HL-60/S4 treated with retinoic acid at 250 ng/mL for 4 days and 3 days (cell line): ENCODE data around the gene CUX1.

Experiments
- in situ Hi-C: fragments of 300-500 bp; cut with MboI; formaldehyde crosslinking; loops from 2 replicates; pipeline ENCODE4 v1.7.0; 2022; ENCODE audit warnings: low sequenced_read_pairs

CUX1 gene, protein sequence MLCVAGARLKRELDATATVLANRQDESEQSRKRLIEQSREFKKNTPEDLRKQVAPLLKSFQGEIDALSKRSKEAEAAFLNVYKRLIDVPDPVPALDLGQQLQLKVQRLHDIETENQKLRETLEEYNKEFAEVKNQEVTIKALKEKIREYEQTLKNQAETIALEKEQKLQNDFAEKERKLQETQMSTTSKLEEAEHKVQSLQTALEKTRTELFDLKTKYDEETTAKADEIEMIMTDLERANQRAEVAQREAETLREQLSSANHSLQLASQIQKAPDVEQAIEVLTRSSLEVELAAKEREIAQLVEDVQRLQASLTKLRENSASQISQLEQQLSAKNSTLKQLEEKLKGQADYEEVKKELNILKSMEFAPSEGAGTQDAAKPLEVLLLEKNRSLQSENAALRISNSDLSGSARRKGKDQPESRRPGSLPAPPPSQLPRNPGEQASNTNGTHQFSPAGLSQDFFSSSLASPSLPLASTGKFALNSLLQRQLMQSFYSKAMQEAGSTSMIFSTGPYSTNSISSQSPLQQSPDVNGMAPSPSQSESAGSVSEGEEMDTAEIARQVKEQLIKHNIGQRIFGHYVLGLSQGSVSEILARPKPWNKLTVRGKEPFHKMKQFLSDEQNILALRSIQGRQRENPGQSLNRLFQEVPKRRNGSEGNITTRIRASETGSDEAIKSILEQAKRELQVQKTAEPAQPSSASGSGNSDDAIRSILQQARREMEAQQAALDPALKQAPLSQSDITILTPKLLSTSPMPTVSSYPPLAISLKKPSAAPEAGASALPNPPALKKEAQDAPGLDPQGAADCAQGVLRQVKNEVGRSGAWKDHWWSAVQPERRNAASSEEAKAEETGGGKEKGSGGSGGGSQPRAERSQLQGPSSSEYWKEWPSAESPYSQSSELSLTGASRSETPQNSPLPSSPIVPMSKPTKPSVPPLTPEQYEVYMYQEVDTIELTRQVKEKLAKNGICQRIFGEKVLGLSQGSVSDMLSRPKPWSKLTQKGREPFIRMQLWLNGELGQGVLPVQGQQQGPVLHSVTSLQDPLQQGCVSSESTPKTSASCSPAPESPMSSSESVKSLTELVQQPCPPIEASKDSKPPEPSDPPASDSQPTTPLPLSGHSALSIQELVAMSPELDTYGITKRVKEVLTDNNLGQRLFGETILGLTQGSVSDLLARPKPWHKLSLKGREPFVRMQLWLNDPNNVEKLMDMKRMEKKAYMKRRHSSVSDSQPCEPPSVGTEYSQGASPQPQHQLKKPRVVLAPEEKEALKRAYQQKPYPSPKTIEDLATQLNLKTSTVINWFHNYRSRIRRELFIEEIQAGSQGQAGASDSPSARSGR (N-terminal part only)

DNA sequence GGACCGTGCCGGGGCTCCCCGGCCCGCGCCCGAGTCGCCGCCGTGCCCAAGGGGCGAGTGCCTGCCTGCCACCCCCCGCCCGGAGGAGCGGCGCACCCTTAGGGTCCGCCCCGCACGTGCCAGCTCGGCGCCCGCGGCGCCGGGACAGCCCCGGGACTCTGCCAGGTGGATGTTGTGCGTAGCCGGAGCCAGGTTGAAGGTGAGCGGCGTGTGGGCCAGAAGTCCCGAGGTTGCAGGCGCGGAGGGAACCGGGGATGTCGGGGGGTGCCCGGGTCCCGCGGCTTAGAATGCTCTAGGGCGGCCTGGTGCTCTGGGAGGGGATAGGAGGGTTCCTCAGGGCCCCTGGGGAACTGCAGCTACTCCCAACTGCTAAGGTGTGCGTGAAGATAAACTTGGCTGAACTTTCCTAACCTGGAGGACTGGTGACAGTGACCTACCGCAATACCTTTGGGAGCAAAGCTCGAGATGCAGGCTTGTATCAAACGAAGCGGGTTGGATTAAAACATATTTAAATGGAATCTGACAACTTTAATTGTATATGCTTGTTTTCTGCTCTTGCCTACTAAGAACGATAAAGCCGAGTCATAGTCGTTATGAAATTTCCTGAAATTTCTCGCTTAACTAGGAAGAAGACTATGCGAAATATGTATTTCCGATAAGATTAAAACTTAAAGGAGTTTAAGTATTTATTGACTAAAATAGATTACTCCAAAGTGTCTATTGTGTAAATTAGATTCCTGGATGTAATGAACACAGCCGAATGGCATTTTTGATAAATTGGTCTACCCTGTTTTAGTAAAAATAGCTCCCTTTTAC is at the start of gene CUX1:
Gene CUX1, plus strand, starts transcription at position 156 of the 816 bp plus-strand sequence. Its CDS starts 14 bp downstream, at position 170.
- in situ Hi-C loops: no loop called here

DNA sequence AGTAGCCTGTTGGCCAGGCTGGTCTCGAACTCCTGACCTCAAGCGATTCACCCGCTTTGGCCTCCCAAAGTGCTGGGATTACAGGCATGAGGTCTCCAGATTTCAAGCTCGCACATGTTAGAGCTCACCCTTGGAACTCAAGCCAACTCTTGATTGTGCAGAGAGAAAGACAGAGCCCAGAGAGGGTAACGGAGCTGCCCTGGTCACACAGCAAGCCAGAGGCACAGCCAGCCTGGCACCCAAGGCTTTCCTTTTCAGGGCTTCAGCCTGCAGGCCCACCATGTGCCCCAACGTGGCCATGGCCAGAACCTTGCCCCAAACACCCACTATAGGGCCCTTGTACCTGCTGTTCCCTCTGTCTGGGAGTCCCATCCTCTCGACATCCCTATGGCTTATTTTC is 49.1 kb upstream of the CUX1 start:
- in situ Hi-C loops: no loop called here

DNA sequence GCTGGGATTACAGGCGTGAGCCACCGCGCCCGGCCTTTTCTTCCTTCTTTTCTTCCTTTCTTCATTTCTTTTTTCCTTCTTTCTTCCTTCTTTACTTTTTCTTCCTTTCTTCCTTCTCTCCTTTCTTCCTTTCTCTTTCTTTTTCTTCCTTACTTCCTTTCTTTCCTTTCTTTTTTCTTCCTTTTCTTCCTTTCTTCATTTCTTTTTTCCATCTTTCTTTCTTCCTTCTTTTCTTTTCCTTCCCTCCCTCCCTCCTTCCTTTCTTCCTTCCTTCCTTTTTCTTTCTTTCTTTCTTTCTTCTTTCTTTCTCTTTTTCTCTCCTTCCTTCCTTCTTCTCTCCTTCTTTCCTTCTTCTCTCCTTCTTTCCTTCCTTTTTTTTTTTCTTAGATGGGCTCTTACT is 47.0 kb upstream of the CUX1 start:
- in situ Hi-C loops: no loop called here

DNA sequence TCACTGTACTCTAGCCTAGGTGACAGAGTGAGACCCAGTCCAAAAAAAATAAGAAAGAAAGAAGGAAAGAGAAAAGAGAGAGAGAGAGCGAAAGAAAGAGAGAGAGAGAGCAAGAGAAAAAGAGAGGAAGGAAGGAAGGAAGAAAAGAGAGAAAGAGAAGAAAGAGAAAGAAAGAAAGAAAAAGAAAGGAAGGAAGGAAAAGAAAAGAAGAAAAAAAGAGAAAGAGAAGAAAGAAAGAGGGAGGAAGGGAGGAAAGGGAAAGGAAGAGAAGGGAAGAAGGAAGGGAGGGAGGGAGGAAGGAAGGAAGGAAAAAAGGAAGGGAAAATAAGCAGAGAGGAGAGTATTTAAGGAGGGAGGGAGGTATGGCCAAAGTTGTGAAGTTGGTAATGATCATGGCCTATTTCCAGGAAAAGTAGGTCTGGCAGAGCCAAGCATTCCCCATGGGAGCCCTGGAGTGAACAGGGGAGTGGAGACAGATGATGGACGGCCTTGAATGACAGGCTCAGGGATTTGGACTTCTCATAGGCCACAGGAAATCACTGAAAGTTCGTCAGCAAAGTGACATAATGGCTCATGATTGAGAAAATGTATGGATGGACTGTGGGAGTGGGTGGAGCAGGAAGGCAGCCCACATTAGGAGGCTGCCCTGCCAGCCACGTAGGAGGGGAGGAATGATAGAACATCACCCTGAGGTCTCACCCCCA is 44.8 kb upstream of the CUX1 start:
- in situ Hi-C loops: no loop called here

DNA sequence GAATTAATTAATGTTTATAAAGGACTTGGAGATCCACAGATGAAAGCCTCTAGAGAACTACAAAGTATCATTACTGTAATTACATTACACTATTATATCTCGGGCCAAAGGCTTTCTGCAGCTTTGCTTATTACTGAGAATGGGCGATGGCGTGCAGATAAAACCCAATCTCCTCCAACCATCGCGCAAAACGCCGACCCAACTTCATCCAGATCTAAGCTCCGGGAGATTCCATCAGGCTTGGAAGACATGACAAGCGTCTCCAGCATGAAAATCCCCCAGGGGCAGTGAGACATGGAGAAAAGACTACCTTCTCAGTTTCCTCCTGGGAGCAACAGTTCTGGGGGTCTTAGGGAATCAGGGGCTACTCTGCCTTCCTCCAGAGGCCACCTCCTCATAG is 42.2 kb upstream of the CUX1 start:
- in situ Hi-C loops: no loop called here

DNA sequence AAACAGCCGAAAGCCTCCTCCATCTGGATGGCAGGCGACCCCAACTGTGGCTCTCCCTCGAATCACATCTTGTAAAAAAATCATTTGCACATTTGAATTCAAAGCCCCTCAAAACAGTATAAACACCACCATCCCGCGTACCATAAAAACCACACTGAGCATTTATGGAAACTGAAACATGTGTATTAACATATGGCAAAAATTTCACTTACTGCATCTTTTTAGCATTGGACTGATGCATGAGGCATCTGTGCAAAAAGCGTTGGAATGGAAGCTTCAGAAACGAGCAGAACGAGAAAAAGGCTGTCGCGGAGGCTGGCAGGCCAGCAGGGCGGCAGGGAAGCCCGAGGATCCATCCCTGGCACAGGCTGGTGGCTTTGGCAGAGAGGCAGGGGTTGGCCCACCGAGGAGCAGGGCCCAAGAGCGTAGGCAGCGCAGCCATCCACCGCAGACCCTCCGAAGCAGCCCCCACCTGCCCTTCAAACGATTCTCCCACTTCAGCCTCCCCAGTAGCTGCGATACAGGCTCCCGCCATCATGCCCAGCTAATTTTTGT is 39.3 kb upstream of the CUX1 start:
- in situ Hi-C loops: no loop called here

DNA sequence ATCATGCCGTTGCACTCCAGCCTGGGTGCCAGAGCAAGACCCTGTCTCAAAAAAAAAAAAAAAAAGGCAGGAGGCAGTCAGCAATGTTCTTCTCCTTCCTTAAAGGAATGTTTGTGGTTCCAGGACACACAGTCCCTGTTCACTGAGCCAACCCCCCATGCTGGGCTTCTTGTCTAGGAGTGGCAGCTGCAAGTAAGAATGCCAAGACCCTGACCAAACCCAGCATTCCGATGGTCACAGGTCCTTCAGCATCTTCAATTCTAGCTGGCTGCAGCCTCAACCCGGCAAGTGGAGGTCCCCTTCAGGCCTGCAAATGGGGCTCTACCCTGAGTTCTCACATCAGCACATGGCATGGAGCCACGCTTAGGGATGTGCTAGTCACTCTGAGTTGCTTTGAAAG is 38.2 kb upstream of the CUX1 start:
- in situ Hi-C loops: no loop called here

DNA sequence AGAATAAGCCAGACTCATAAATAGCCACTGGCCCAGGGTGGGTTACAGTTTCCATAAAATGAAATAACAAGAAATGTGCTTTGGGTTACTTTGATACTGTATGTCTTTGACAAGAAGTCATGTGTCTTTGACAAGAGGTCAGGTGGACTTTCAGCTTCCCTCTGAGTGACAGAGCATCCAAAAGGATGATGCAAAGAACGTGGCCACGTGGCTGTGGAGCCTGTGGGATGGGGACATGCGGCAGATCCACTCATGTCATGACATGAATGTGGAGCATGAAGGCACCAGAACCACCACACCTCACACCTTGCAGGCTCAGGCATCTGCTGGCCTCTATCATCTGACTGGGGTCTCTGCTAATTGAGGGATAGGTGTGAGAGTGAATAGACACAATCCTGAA is 37.1 kb upstream of the CUX1 start:
- in situ Hi-C loops: no loop called here

DNA sequence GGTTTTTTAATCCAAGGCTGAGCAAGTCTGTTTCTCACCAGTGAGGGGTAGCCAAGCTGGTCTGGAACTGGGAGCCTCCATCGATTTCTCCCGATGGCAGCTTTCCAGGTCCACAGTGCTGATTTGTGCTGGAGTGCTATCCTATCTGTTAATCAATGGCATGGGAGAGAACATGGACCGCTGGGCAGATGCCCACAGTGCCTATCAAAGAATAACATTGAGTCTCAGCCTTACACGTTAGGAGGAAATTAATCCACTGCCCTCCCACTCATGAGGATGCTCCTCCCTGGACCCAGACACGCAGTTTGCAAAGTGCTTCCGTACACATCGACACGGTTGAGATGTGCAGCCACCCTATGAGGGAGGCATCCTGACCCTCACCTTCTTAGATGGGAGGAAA is 36.0 kb upstream of the CUX1 start:
- in situ Hi-C loops: no loop called here

DNA sequence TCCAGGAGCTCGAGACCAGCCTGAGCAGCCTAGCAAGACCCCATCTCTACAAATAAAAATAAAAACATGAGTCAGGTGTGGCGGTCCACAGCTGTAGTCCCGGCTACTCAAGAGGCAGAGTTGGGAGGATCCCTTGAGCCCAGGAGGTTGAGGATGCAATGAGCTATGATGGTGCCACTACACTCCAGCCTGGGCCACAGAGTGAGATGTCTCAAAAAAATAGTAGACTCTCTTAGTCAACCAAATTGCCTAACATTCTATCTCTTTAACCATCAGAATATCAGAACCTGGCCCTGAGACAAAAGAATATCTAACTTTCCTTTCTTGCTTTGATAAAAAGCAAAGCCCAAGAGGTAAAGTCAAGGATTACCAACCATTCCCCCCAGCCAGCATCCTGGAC is 35.0 kb upstream of the CUX1 start:
- in situ Hi-C loops: no loop called here

DNA sequence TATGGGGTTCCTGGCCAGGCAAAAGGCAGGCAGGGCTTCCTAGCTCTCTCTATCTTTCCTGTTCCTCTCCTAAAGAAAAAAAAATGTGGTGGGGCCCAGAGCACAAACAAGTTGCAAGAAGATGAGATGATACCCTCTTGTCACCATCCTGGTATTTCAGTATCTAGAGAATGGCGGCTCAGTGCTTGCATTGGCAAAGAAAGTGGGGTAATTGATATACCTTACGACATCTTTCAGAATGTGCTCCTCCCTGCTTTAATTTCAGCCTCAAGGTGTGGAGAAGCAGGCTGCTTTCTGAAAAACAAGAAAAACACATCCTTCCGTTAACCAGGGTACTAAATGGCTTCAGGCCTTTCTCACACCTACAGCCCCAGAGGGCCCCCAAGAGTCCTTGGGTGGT is 34.5 kb upstream of the CUX1 start:
- in situ Hi-C loops: no loop called here

DNA sequence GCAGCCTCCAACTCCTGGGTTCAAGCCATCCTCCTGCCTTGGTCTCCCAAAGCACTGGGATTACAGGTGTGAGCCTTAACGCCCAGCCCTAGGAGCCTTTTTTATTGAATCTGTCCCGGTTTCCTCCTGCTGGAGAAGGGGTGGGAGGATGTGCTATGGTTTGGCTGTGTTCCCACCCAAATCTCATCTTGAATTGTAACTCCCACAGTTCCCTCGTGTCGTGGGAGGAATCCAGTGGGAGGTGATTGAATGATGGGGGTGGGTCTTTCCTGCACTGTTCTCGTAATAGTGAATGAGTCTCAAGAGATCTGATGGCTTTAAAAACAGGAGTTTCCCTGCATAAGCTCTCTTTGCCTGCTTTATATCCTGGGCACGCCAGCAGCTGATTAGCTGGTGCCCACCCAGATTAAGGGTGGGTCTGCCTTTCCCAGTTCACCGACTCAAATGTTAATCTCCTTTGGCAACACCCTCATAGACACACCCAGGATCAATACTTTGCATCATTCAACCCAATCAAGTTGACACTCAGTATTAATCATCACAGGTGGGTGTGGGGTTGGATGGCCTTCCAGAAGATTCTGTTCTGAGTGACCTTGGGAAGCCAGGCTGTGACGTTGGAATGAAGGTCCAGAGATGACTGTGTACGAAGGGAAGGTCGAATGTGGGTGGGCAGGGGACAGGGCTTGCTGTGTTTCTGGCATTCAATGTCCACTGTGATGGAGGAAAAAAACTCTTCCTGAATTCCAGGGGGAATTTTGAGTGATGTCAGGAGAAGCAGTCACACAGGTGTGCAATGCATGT is 33.8 kb upstream of the CUX1 start:
- in situ Hi-C loops: no loop called here

DNA sequence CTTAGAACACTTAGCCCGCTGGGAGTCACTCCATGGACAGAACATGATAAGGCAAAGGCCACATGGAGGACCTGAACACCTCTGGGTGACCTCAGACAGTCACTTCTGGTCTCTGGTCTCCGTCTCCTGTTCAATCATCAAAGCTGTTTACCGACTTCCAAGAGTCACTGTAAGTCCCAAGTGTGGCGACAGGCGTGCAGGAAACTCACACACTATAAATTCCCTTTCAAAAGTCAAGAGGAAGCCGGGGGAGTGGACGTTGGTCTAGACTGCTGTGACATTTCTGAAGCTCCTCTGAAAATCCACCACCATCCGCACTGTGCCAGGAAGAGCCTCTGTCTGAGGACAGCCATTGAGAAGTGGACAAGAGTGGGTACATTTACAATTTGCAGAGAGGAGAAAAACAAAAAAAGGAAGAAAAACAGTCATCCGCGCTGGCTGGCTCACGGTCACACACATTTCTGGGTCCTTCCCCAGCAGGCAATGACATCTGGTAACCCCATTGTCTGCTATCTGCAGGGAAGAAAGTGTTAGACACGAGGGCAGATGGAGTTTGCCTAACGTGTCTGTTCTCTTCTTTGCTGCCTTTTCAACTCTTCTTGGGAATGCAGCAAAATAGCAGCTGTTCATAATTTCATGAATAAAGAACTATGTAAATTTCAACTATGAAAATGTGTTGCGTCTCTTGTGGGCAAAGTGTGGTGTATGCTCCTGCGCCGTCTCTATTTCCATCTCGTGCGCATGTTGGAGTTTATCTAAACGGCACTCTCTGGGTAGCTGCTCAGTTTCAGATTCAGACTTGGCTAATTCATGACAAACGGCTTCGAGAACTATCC is 32.9 kb upstream of the CUX1 start:
- in situ Hi-C loops: no loop called here

DNA sequence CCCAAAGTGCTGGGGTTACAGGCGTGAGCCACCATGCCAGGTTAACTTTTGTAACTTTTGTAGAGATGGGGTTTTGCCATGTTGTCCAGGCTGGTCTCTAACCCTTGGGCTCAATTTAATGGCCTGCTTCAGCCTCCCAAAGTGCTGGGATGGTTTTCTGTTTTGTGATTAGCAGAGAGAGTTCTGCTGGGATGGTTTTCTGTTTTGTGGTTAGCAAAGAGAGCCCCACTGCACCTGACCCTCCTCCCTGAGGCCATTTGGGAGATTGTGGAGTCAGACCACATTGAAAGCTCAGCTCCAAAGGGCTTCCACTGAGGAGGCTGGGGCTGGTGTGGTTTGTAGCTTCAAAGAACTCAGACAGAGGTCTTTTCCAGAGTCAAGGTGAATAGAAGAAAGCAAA is 29.6 kb upstream of the CUX1 start:
- in situ Hi-C loops: no loop called here

DNA sequence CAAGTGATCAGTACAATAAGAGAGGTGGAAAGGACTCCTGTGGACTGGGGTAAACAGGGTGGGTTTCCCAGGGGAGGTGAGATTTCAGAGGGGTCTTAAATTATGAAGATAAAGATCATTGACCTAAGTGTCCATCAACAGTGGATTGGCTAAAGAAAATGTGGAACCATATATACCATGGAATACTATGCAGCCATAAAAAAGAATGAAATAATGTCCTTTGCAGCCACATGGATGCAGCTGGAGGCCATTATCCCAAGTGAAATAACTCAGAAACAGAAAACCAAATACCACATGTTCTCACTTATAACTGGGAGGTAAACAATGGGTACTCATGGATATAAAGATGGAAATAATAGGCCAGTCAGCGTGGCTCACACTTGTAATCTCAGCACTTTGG is 28.9 kb upstream of the CUX1 start:
- in situ Hi-C loops: no loop called here

DNA sequence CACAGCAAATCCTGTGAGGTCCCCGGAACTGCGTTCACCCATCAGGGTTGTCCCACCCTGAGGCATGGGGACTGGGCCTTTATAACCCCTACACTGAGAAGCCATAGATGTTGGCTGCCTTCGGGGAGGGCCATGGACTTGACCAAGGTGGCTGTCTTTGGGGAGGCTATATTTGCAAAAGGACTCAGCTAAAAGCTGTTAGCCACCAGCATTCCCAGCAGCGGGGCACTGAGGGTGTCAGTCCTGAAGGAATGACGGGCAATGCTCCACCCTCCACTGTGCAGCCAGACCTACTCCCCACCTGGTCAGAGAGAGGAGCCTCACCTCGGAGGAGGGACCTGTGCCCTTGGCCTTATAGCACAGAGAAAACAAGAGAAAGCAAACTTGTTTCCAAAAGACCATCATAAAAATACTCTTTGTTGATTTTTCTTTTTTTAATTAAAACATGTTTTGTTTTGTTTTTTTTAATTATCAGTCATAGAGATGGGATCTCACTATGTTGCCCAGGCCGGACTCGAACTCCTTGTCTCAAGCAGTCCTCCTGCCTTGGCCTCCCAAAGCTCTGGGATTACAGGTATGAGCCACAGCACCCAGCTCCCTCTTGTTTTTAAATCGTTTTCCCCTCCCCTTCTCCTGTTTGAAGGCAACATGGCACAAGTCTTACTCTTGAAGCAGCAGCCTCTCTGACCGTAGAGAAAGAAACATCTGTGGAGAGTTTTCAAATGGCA is 26.7 kb upstream of the CUX1 start:
- in situ Hi-C loops: no loop called here

DNA sequence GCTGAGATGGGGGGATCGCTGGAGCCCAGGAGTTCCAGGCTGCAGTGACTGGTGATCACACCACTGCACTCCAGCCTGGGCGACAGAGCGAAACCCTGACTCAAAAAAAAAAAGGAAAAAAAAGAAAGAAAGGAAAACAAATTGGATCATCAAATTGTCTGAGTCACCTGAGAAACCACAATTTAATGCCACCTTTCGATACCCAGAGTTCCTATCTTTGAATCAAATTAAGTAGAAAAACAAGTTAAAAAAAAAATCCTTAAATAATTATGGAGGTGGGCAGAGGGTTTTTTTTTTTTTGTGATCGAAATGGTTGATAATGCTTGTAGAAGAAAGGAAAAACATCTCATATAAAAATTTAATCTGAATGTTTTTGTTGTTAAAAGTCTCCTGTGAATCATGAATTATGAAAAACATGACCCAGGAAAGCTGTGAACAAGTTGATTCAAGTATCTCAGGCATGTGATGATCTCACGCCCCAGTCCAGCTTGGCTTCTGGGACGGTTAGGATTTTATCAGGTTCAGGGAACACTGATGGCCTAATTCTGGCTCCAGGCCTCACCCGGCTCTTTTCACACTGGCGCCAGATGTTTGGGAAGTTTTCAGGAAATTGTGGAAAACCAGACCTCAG is 25.3 kb upstream of the CUX1 start:
- in situ Hi-C loops: no loop called here
